C4-2B (cell line): Measurements from ENCODE around the gene HRAS.
A peak's percentile ranks its signal among the peaks of the same experiment; 100 is the strongest.

ENCODE experiments used
- H3K27ac ChIP-seq: fragments of 450-650 bp; 2 replicates; pipeline ENCODE4 v1.5.1; 2017
- ZFX ChIP-seq: fragments of 450-650 bp; IDR thresholded peaks from 2 replicates; pipeline ENCODE4 v1.6.1; 2017
- TF ChIP-seq, protein P1 (sequence below): fragments of 450-650 bp; conservative IDR thresholded peaks from 2 replicates; pipeline ENCODE4 v1.5.1; 2017; ENCODE audit warnings: mild to moderate bottlenecking

HRAS gene

DNA sequence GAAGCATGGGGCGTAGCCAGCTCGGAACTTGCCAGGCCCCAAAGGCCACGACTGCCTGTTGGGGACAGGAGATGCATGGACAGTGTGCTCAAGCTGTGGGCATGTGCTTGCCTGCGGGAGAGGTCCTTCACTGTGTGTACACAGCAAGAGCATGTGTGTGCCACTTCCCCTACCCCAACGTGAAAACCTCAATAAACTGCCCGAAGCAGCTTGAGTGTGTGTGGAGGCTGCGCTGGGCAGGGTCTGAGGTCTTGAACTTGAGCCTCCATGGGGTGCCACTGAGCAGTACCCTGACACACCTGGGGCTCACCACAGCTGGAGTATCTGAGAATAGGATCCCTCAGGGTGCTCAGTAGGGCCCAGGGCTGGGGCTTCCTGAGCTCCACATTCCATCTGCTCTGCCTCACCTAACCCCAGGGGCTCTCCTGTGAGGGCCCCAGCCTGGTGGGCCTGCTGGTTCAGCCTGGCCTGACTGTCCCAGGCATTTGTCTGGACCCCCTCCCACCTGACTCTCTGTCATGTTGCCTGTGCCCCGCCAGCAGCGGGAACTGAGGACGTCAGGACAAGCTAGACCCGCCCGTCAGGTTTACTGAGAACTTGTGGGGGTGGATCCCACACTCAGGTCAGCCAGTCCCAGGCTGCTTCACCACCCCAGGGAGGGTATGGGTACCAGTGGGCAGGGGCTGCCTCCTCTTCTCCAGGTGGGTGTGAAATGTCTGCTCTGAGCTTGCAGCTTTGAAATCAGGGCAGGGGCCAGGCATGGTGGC is 28.6 kb upstream of the HRAS start:
- TF ChIP-seq ZFX = no peak
- TF ChIP-seq, protein P1, sequence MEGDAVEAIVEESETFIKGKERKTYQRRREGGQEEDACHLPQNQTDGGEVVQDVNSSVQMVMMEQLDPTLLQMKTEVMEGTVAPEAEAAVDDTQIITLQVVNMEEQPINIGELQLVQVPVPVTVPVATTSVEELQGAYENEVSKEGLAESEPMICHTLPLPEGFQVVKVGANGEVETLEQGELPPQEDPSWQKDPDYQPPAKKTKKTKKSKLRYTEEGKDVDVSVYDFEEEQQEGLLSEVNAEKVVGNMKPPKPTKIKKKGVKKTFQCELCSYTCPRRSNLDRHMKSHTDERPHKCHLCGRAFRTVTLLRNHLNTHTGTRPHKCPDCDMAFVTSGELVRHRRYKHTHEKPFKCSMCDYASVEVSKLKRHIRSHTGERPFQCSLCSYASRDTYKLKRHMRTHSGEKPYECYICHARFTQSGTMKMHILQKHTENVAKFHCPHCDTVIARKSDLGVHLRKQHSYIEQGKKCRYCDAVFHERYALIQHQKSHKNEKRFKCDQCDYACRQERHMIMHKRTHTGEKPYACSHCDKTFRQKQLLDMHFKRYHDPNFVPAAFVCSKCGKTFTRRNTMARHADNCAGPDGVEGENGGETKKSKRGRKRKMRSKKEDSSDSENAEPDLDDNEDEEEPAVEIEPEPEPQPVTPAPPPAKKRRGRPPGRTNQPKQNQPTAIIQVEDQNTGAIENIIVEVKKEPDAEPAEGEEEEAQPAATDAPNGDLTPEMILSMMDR = no peak
- peak overlapping the region; percentile 56 for H3K27ac ChIP-seq

- TF ChIP-seq, protein P1 = no peak
- TF ChIP-seq ZFX = no peak
Measured at GRCh38 chr11:563066-563811, 27.9 kb upstream of the HRAS start.

DNA sequence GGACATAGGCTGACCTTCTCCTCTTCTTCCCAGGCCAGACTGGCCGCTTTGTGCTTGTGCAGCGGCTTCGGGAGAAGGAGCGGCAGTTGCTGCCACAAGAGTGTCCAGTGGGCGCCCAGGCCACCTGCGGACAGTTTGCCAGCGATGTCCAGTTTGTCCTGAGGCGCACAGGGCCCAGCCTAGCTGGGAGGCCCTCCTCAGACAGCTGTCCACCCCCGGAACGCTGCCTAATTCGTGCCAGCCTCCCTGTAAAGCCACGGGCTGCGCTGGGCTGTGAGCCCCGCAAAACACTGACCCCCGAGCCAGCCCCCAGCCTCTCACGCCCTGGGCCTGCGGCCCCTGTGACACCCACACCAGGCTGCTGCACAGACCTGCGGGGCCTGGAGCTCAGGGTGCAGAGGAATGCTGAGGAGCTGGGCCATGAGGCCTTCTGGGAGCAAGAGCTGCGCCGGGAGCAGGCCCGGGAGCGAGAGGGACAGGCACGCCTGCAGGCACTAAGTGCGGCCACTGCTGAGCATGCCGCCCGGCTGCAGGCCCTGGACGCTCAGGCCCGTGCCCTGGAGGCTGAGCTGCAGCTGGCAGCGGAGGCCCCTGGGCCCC is 26.8 kb upstream of the HRAS start:
- TF ChIP-seq ZFX = no peak
- TF ChIP-seq, protein P1 = no peak
- peak overlapping the region; percentile 99 for H3K27ac ChIP-seq

More at GRCh38 chr11:563066-563811, 27.9 kb upstream of the HRAS start:
- H3K27ac ChIP-seq = peak overlapping the region; percentile 56

- TF ChIP-seq ZFX = peak; percentile 69; the same call in 1 of the 2 replicates
- TF ChIP-seq, protein P1 = no peak
- peak overlapping the region; percentile 99 for H3K27ac ChIP-seq
Measured at GRCh38 chr11:561148-562003, 26.0 kb upstream of the HRAS start.

GRCh38 chr11:560305-561147 is 25.1 kb upstream of the HRAS start, which contains the start of the genes LMNTD2 and RASSF7:
Gene LMNTD2 (minus strand): TSS chr11:560738. CDS start chr11:560716, 22 bp downstream.
Gene RASSF7 (plus strand): TSS chr11:560970. CDS start chr11:561769, 799 bp downstream.
- TF ChIP-seq ZFX = peak; percentile 72; the same call in 1 of the 2 replicates
- TF ChIP-seq, protein P1 = no peak
- H3K27ac ChIP-seq = peak within 1 kb of the TSS; percentile 99

- TF ChIP-seq, protein P1 = no peak
- TF ChIP-seq ZFX = no peak
- H3K27ac ChIP-seq = peak overlapping the region; percentile 99
Measured at GRCh38 chr11:559712-560304, 24.4 kb upstream of the HRAS start.
